ENCODE data around the gene ATRNL1. TPM values are rescaled to one million over a fixed set of nuclear protein-coding genes. Genes with fewer than 3 reads are reported as not detected.

Gene ATRNL1
- polyA plus RNA-seq, 1 of the 3 experiments (the other 2 are of a cell fraction) = 0.67 TPM

GRCh38 chr10:115909962-115910731 lies 817.0 kb downstream of the ATRNL1 start:
- 62% methylated on average over 4 of the region's 4 CpGs for WGBS (ENCODE audit: low lambda C conversion rate)
- Histone ChIP-seq H3K4me1 (ENCODE audit: control insufficient read depth in 1 of 2, insufficient read depth in 2 of 2, low read depth in 1 of 2, low read length in 1 of 2) (no peaks in the 10 kb centered on the region), H3K27me3 (ENCODE audit: insufficient read depth) (no peaks in the 10 kb centered on the region), H3K9me3 (no peaks in the 10 kb centered on the region), H4K20me1 (ENCODE audit: insufficient read depth) (no peaks in the 10 kb centered on the region), H3K4me3 (ENCODE audit: low read depth in 2 of 2, low read length in 1 of 2) (no peak overlapping the region), H3K4me2 (no peak overlapping the region), H3K36me3 (replicated peaks in 1 of 2; ENCODE audit: control insufficient read depth in 1 of 2, insufficient read depth in 2 of 2, low read length in 1 of 2) (no peaks in the 10 kb centered on the region), H3K79me2 (ENCODE audit: insufficient read depth) (no peaks in the 10 kb centered on the region), H3K9ac (no peak overlapping the region), H3K27ac (ENCODE audit: low read depth in 2 of 2, low read length in 1 of 2) (no peak overlapping the region), H2AFZ (ENCODE audit: low read depth) (no peak overlapping the region), H3F3A (replicated peaks; ENCODE audit: insufficient read depth) (no peaks in the 10 kb centered on the region), H3K9me2 (no peaks in the 10 kb centered on the region)
- ChIA-PET POLR2A (no interaction called here), CTCF (interaction anchor here (1.7 kb wide), 1 partner anchor 10 kb away, joined by 6 read pairs; no protein-coding TSS in a partner anchor)
- no peak for DNase-seq
- TF ChIP-seq YY1 (IDR thresholded peaks at IDR 0.05; ENCODE audit: low read depth) (no peak), GABPA (IDR thresholded peaks at IDR 0.05; ENCODE audit: low read depth) (no peak), RAD21 (IDR thresholded peaks at IDR 0.05; ENCODE audit: low read length) (no peak), POLR2AphosphoS5 (IDR thresholded peaks at IDR 0.05; ENCODE audit: low read depth, low read length) (no peak), FOXJ3 (CRISPR knock-in tag; IDR thresholded peaks at IDR 0.05) (no peak), ELF1 (IDR thresholded peaks at IDR 0.05) (no peak), TCF12 (IDR thresholded peaks at IDR 0.05) (no peak), REST (IDR thresholded peaks at IDR 0.05; ENCODE audit: low read depth, low read length) (no peak), MXI1 (IDR thresholded peaks at IDR 0.05; ENCODE audit: low read depth, low read length) (no peak), JUND (IDR thresholded peaks at IDR 0.05) (no peak)

- H3K9ac ChIP-seq = no peak overlapping the region
- H3K9me3 ChIP-seq = no peaks in the 10 kb centered on the region
- no peak overlapping the region for H3K4me3 ChIP-seq (ENCODE audit: low read depth in 2 of 2, low read length in 1 of 2)
- H3K4me2 ChIP-seq = no peak overlapping the region
- H2AFZ ChIP-seq (ENCODE audit: low read depth) = no peak overlapping the region
- ChIA-PET CTCF (no interaction called here), POLR2A (no interaction called here)
- no peaks in the 10 kb centered on the region for H3K4me1 ChIP-seq (ENCODE audit: control insufficient read depth in 1 of 2, insufficient read depth in 2 of 2, low read depth in 1 of 2, low read length in 1 of 2)
- no peaks in the 10 kb centered on the region for H3K9me2 ChIP-seq
- WGBS (ENCODE audit: low lambda C conversion rate) = 69% methylated on average over 2 of the region's 3 CpGs
- H3K79me2 ChIP-seq (ENCODE audit: insufficient read depth) = no peaks in the 10 kb centered on the region
- H3F3A ChIP-seq (replicated peaks; ENCODE audit: insufficient read depth) = no peaks in the 10 kb centered on the region
- no peaks in the 10 kb centered on the region for H4K20me1 ChIP-seq (ENCODE audit: insufficient read depth)
- DNase-seq = no peak
- TF ChIP-seq TCF12 (IDR thresholded peaks at IDR 0.05) (no peak), SMC3 (IDR thresholded peaks at IDR 0.05; ENCODE audit: low read depth, low read length) (no peak)
- no peak overlapping the region for H3K27ac ChIP-seq (ENCODE audit: low read depth in 2 of 2, low read length in 1 of 2)
- H3K36me3 ChIP-seq (replicated peaks in 1 of 2; ENCODE audit: control insufficient read depth in 1 of 2, insufficient read depth in 2 of 2, low read length in 1 of 2) = no peaks in the 10 kb centered on the region
- H3K27me3 ChIP-seq (ENCODE audit: insufficient read depth) = no peaks in the 10 kb centered on the region
Measured at GRCh38 chr10:115914475-115914874, 821.3 kb downstream of the ATRNL1 start.
